Fibroblast of the aortic adventitia (primary cell): ENCODE measurements around the gene TTLL7. TPM values are rescaled to one million over a fixed set of nuclear protein-coding genes. Genes with fewer than 3 reads are reported as not detected.
A peak's percentile ranks its signal among the peaks of the same experiment; 100 is the strongest.

Experiments
- DNase-seq: peaks from one replicate; pipeline ENCODE4 v3.0.0-alpha.2; 2010; ENCODE audit warnings: low read depth
- H3K4me3 ChIP-seq: 2 replicates; pipeline ENCODE4 v1.5.1; 2011; ENCODE audit warnings: low read depth, mild to moderate bottlenecking, control low read depth, low read length, moderate library complexity
- CTCF ChIP-seq: IDR thresholded peaks from 2 replicates; pipeline ENCODE4 v1.5.1; 2011; ENCODE audit warnings: mild to moderate bottlenecking, low read length, control low read depth, inconsistent platforms; ENCODE audit not compliant: insufficient read depth
- total RNA-seq: library from RNA; depleted of rRNA; stranded (reverse); fragments of >200 nt; gene quantifications from 2 replicates; pipeline ENCODE4 v1.2.3, GENCODE V29; 2012; ENCODE audit warnings: low replicate concordance

Gene TTLL7
- total RNA-seq, 1 donor = 20.9 TPM

GRCh38 chr1:83839566-83840173 is 159.3 kb downstream of the TTLL7 start:
- TF ChIP-seq CTCF = no peak
- DNase-seq = peak; percentile 70
- no peak overlapping the region for H3K4me3 ChIP-seq

GRCh38 chr1:83838573-83838972 is 160.4 kb downstream of the TTLL7 start:
- no peak overlapping the region for H3K4me3 ChIP-seq
- no peak for DNase-seq
- no peak for TF ChIP-seq CTCF

GRCh38 chr1:83836543-83836942 is 162.4 kb downstream of the TTLL7 start:
- no peak overlapping the region for H3K4me3 ChIP-seq
- no peak for DNase-seq
- TF ChIP-seq CTCF = no peak

GRCh38 chr1:83834621-83835264 is 164.2 kb downstream of the TTLL7 start:
- no peak for TF ChIP-seq CTCF
- no peak overlapping the region for H3K4me3 ChIP-seq
- DNase-seq = no peak

- DNase-seq = no peak
- TF ChIP-seq CTCF = no peak
- no peak overlapping the region for H3K4me3 ChIP-seq
These were observed 166.7 kb downstream of the TTLL7 start for GRCh38 chr1:83832194-83832593.

GRCh38 chr1:83829106-83829505 is 169.8 kb downstream of the TTLL7 start:
- H3K4me3 ChIP-seq = no peak overlapping the region
- TF ChIP-seq CTCF = no peak
- DNase-seq = no peak
